KBM-7 (cell line): ENCODE results near the gene UCKL1.
"Not testable (repeated sequence)": the region's sequence is repeated elsewhere in the genome, so short reads cannot be mapped to it uniquely, and the experiment has no call there.

Source experiments
- DNase-seq: peaks from one replicate; pipeline ENCODE4 v3.0.0-alpha.2; 2015
- in situ Hi-C: fragments of 300-500 bp; cut with MboI; formaldehyde crosslinking; loops from 2 replicates; pipeline ENCODE4 v1.14.3; 2020; ENCODE audit warnings: low sequenced_read_pairs, low pct_unique_long_range_greater_than_20kb, mixed read lengths

The UCKL1 gene

GRCh38 chr20:63955827-63956663, at the start of gene UCKL1:
Gene UCKL1 (minus strand): TSS chr20:63956416. CDS start chr20:63956372, 44 bp downstream.
- peak; percentile 86 for DNase-seq
- in situ Hi-C loops, result no loop called here

GRCh38 chr20:64005394-64005793, 49.2 kb upstream of the UCKL1 start:
- no peak for DNase-seq
- in situ Hi-C loops, result no loop called here

GRCh38 chr20:64003960-64004725, 47.9 kb upstream of the UCKL1 start:
- in situ Hi-C loops, result no loop called here
- no peak for DNase-seq

- in situ Hi-C loops, result no loop called here
- no peak for DNase-seq
These were observed 45.4 kb upstream of the UCKL1 start for GRCh38 chr20:64001607-64002011.

- in situ Hi-C loops, result no loop called here
- no peak for DNase-seq
These were observed 44.7 kb upstream of the UCKL1 start for GRCh38 chr20:64000906-64001305.

- no peak for DNase-seq
- in situ Hi-C loops, result no loop called here
These were observed 26.7 kb upstream of the UCKL1 start for GRCh38 chr20:63982937-63983336.

GRCh38 chr20:63980806-63981728, 24.9 kb upstream of the UCKL1 start, which contains the start of gene PRPF6:
Gene PRPF6 (plus strand): TSS chr20:63981132. CDS start chr20:63981246, 114 bp downstream.
- DNase-seq, result peak; percentile 92
- in situ Hi-C loops, result no loop called here

GRCh38 chr20:63980317-63980805, 24.1 kb upstream of the UCKL1 start:
- in situ Hi-C loops, result no loop called here
- DNase-seq, result no peak

GRCh38 chr20:63979557-63980316, 23.5 kb upstream of the UCKL1 start, which contains the start of gene SAMD10:
Gene SAMD10 (minus strand): TSS chr20:63979642. CDS start chr20:63979467, 175 bp downstream.
- peak; percentile 91 for DNase-seq
- in situ Hi-C loops, result no loop called here

GRCh38 chr20:63979229-63979556, 23.0 kb upstream of the UCKL1 start:
- DNase-seq, result no peak

GRCh38 chr20:63978319-63979228, 22.4 kb upstream of the UCKL1 start:
- in situ Hi-C loops, result no loop called here
- DNase-seq, result peak; percentile 63

More at GRCh38 chr20:63979229-63979556, 23.0 kb upstream of the UCKL1 start:
- in situ Hi-C loops, result no loop called here

- in situ Hi-C loops, result no loop called here
- DNase-seq, result no peak
These were observed 21.6 kb upstream of the UCKL1 start for GRCh38 chr20:63977739-63978276.

GRCh38 chr20:63976980-63977738, 20.9 kb upstream of the UCKL1 start:
- DNase-seq, result no peak
- in situ Hi-C loops, result no loop called here

- in situ Hi-C loops, result not testable (repeated sequence)
These were observed 20.3 kb upstream of the UCKL1 start for GRCh38 chr20:63976511-63976910.

GRCh38 chr20:63974402-63975200, 18.4 kb upstream of the UCKL1 start:
- no peak for DNase-seq
- in situ Hi-C loops, result no loop called here

More at GRCh38 chr20:63976511-63976910, 20.3 kb upstream of the UCKL1 start:
- not testable (repeated sequence) for DNase-seq
